T-helper 17 cell (primary cell): ENCODE measurements around the gene MUC5B. TPM values are rescaled to one million over a fixed set of nuclear protein-coding genes. Genes with fewer than 3 reads are reported as not detected.

Source experiments
- total RNA-seq, 4 donors: library from RNA in 2 of 4; stranded (reverse) in 2 of 4; gene quantifications; one replicate each; pipeline ENCODE4 v1.2.3 and lab custom pipeline; 2022 to 2026

MUC5B gene
- total RNA-seq, 2 donors from 2014 or later: not detected

Other genes starting within 250 kb of the MUC5B start
- gene MUC6, start 186.3 kb upstream of the MUC5B start, total RNA-seq: not detected
- not detected for gene MUC2, start 148.2 kb upstream of the MUC5B start, total RNA-seq
- not detected for gene MUC5AC, start 65.1 kb upstream of the MUC5B start, total RNA-seq
- gene TOLLIP, start 86.6 kb downstream of the MUC5B start, total RNA-seq: 10 to 100 TPM; 40.2 to 56.3 TPM
- under 1 TPM; 0.23 to 0.25 TPM for gene BRSK2, start 166.9 kb downstream of the MUC5B start, total RNA-seq